Muscle layer of duodenum (tissue), 2 donors: ENCODE data around the gene ABCC8.

ENCODE experiments used
- H3K27ac ChIP-seq: one replicate; pipeline ENCODE4 v1.7.0; 2013; ENCODE audit warnings: mild to moderate bottlenecking, low read length
- H3K27me3 ChIP-seq: one replicate; pipeline ENCODE4 v1.7.0; 2013; ENCODE audit warnings: low read depth, mild to moderate bottlenecking, control low read depth, low read length
- H3K36me3 ChIP-seq, 2 donors: one replicate each; pipeline ENCODE4 v1.7.0; 2013; ENCODE audit warnings: low read length in 2 of 2, control low read depth in 1 of 2, mild to moderate bottlenecking in 1 of 2; ENCODE audit not compliant: insufficient read depth in 2 of 2, control insufficient read depth in 1 of 2
- H3K4me1 ChIP-seq, 2 donors: one replicate each; pipeline ENCODE4 v1.7.0; 2013; ENCODE audit warnings: low read length in 2 of 2, mild to moderate bottlenecking in 2 of 2, control low read depth in 1 of 2, moderate library complexity in 1 of 2; ENCODE audit not compliant: insufficient read depth in 2 of 2, control insufficient read depth in 1 of 2
- H3K4me3 ChIP-seq, 2 donors: one replicate each; pipeline ENCODE4 v1.7.0; 2013; ENCODE audit warnings: low read length in 2 of 2, low read depth in 1 of 2, mild to moderate bottlenecking in 1 of 2
- H3K9me3 ChIP-seq, 2 donors: one replicate each; pipeline ENCODE4 v1.7.0; 2013; ENCODE audit warnings: low read length in 2 of 2, control low read depth in 1 of 2, mild to moderate bottlenecking in 1 of 2; ENCODE audit not compliant: control insufficient read depth in 1 of 2
- donor health status: healthy.

ABCC8 gene

DNA sequence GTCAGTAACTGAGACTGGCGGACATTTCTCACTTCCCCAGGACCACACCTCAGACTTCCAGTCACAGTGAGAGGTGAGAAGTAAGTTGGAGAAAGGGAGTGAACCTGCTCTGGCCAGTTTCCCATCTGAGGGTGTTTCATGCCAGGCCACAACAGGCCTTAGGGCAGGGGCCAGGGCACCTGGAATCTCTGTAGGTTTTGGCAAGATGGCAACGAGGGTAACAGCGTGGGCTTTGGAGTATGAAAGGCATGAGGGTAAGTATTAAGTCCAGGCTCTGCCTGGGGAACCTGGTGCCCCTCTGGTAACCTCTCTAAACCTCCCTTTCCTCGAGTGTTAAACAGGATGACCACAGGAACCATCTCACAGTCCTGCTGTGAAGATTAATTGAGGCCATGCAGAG lies 28.5 kb upstream of the ABCC8 start:
- no peaks in the 10 kb centered on the region for H3K36me3 ChIP-seq

GRCh38 chr11:17504330-17505107 lies 27.9 kb upstream of the ABCC8 start:
- no peak overlapping the region for H3K27ac ChIP-seq
- no peaks in the 10 kb centered on the region for H3K27me3 ChIP-seq
- H3K9me3 ChIP-seq, result no peaks in the 10 kb centered on the region
- peaks cover 0 to 5% of the 10 kb centered on the region in 2 donors for H3K4me1 ChIP-seq
- no peaks in the 10 kb centered on the region for H3K36me3 ChIP-seq
- H3K4me3 ChIP-seq, result no peak overlapping the region

More for the DNA sequence above, 28.5 kb upstream of the ABCC8 start:
- no peaks in the 10 kb centered on the region for H3K9me3 ChIP-seq
- peaks cover 0 to 5% of the 10 kb centered on the region in 2 donors for H3K4me1 ChIP-seq
- H3K4me3 ChIP-seq, result no peak overlapping the region
- H3K27me3 ChIP-seq, result no peaks in the 10 kb centered on the region
- H3K27ac ChIP-seq, result no peak overlapping the region

GRCh38 chr11:17502630-17503029 lies 26.0 kb upstream of the ABCC8 start:
- no peak overlapping the region for H3K4me3 ChIP-seq
- no peak overlapping the region for H3K27ac ChIP-seq
- no peaks in the 10 kb centered on the region for H3K36me3 ChIP-seq
- no peaks in the 10 kb centered on the region for H3K27me3 ChIP-seq
- H3K9me3 ChIP-seq, result no peaks in the 10 kb centered on the region
- no peaks in the 10 kb centered on the region for H3K4me1 ChIP-seq

DNA sequence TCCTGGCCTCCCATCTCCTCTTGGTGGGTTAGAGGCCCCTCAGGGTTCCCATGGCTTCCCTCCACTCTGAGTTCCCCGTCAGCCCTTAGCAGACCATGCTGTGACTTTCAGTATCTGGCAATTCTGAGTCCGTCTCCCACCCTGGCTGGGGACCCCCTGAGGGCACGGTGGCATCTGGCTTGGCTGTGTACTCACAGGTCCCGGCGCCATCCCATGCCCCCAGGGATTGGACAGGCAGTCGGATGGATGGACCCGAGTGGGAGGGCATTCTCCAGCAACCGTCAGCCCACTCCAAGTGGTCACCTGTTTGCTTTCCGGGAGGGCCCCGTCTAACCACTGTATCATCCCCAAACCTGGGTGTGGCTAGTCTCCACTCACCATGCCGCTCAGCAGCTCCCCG lies 24.0 kb upstream of the ABCC8 start:
- Histone ChIP-seq H3K4me1 (no peaks in the 10 kb centered on the region), H3K27ac (no peak overlapping the region), H3K4me3 (no peak overlapping the region), H3K36me3 (no peaks in the 10 kb centered on the region), H3K27me3 (no peaks in the 10 kb centered on the region), H3K9me3 (no peaks in the 10 kb centered on the region)

GRCh38 chr11:17498475-17498874 lies 21.8 kb upstream of the ABCC8 start:
- H3K4me1 ChIP-seq, result no peaks in the 10 kb centered on the region
- no peaks in the 10 kb centered on the region for H3K9me3 ChIP-seq
- H3K27ac ChIP-seq, result no peak overlapping the region
- H3K27me3 ChIP-seq, result no peaks in the 10 kb centered on the region
- no peak overlapping the region for H3K4me3 ChIP-seq
- no peaks in the 10 kb centered on the region for H3K36me3 ChIP-seq

- H3K4me1 ChIP-seq, result no peaks in the 10 kb centered on the region
- H3K36me3 ChIP-seq, result no peaks in the 10 kb centered on the region
- no peaks in the 10 kb centered on the region for H3K27me3 ChIP-seq
- H3K9me3 ChIP-seq, result no peaks in the 10 kb centered on the region
- no peak overlapping the region for H3K27ac ChIP-seq
- no peak overlapping the region for H3K4me3 ChIP-seq
Measured at GRCh38 chr11:17498058-17498457, 21.4 kb upstream of the ABCC8 start.

DNA sequence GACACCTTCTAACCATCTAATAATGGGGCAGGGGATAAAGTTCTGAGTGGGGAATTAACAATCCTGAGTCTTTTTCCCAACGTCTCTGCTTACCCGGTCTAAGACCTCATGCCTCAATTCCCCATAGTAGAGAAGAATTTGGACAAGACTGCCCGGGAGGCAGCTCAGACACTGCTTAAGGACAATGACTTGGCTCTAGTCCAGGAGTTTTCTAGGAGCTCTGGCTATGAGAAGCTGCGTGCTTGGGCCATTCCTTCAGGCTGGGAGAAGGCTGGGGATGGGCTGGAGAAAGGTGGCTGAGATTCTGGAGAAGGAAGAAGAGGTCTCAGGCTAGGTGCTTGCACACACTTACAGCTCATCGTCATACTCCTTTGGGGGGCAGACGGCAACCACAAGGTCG lies 19.8 kb upstream of the ABCC8 start:
- H3K27ac ChIP-seq, result no peak overlapping the region
- H3K9me3 ChIP-seq, result no peaks in the 10 kb centered on the region
- H3K36me3 ChIP-seq, result no peaks in the 10 kb centered on the region
- no peaks in the 10 kb centered on the region for H3K27me3 ChIP-seq
- no peaks in the 10 kb centered on the region for H3K4me1 ChIP-seq
- H3K4me3 ChIP-seq, result no peak overlapping the region

GRCh38 chr11:17494019-17494418 lies 17.4 kb upstream of the ABCC8 start:
- H3K9me3 ChIP-seq, result no peaks in the 10 kb centered on the region
- H3K36me3 ChIP-seq, result no peaks in the 10 kb centered on the region
- no peaks in the 10 kb centered on the region for H3K27me3 ChIP-seq
- no peak overlapping the region for H3K4me3 ChIP-seq
- no peak overlapping the region for H3K27ac ChIP-seq
- no peaks in the 10 kb centered on the region for H3K4me1 ChIP-seq

DNA sequence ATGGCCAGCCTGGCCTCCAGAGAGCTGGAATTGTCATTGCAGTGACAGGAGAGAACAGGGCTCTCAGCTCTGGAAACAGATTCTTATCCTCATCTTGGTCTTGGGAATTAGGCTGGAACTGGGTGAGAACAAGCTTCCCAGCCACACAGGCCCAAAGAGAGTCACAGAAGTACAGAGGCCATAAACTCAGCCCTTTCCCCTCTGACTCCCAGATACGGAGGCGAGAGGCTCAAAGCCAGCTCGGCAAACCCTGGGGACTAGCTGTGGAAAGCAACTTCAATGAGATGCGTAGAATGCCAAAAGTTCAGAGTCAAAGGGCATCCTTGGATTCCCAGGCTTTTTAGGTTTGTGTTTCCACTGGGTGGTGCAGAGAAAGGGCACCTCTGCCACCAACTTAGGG lies 14.3 kb upstream of the ABCC8 start:
- Histone ChIP-seq H3K27me3 (no peaks in the 10 kb centered on the region), H3K27ac (no peak overlapping the region), H3K4me3 (no peak overlapping the region), H3K4me1 (no peaks in the 10 kb centered on the region), H3K36me3 (no peaks in the 10 kb centered on the region), H3K9me3 (no peaks in the 10 kb centered on the region)

GRCh38 chr11:17490232-17490631 lies 13.6 kb upstream of the ABCC8 start:
- Histone ChIP-seq H3K36me3 (no peaks in the 10 kb centered on the region), H3K27ac (no peak overlapping the region), H3K4me1 (no peaks in the 10 kb centered on the region), H3K27me3 (no peaks in the 10 kb centered on the region), H3K4me3 (no peak overlapping the region), H3K9me3 (no peaks in the 10 kb centered on the region)

DNA sequence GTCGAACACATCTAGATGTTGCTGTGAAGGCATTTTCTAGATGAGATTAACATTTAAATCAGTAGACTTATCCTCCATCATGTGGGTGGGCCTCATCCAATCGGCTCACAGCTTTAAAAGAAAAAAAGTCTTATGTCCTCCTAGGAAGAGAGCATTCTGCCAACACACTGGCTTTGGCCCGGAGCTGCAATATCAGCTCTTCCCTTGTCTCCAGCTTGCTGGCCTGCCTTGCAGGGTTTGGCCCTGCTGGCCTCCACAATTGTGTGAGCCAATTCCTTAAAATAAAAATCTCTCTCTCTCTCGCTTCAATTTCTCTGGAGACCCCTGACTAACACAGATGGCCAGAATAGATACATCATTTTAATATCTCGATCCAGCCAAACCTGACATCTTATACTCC lies 13.1 kb upstream of the ABCC8 start:
- H3K27me3 ChIP-seq, result no peaks in the 10 kb centered on the region
- no peaks in the 10 kb centered on the region for H3K4me1 ChIP-seq
- no peaks in the 10 kb centered on the region for H3K36me3 ChIP-seq
- H3K27ac ChIP-seq, result no peak overlapping the region
- H3K9me3 ChIP-seq, result no peaks in the 10 kb centered on the region
- H3K4me3 ChIP-seq, result no peak overlapping the region

- H3K9me3 ChIP-seq, result no peaks in the 10 kb centered on the region
- no peaks in the 10 kb centered on the region for H3K27me3 ChIP-seq
- H3K4me3 ChIP-seq, result no peak overlapping the region
- no peak overlapping the region for H3K27ac ChIP-seq
- H3K4me1 ChIP-seq, result no peaks in the 10 kb centered on the region
- H3K36me3 ChIP-seq, result no peaks in the 10 kb centered on the region
Measured at GRCh38 chr11:17488563-17488962, 11.9 kb upstream of the ABCC8 start.
